Psoas muscle (tissue), 8 donors: ENCODE results near the gene POLR2L. TPM values are rescaled to one million over a fixed set of nuclear protein-coding genes. Genes with fewer than 3 reads are reported as not detected.

Experiments
- ATAC-seq, 4 donors: fragments of 200-7000 bp; cut with Tn5 transposase; one replicate each; pipeline ENCODE4 v1.9.1; 2020; ENCODE audit warnings: moderate library complexity in 3 of 4, mild to moderate bottlenecking in 2 of 4
- DNase-seq, 2 donors: peaks; one replicate each; pipeline ENCODE4 v3.0.0-alpha.2; 2020
- H3K27ac ChIP-seq: fragments of 200-600 bp; one replicate; pipeline ENCODE4 v1.8.0; 2022
- H3K27me3 ChIP-seq, 3 donors: fragments of 200-600 bp in 1 of 3; one replicate each; pipeline versions ENCODE4 v1.6.1 to v1.8.0; 2013 to 2022; ENCODE audit warnings: low read length in 2 of 3, mild to moderate bottlenecking in 2 of 3, moderate library complexity in 1 of 3; ENCODE audit not compliant: insufficient read depth in 3 of 3
- H3K36me3 ChIP-seq, 2 donors: fragments of 200-600 bp in 1 of 2; one replicate each; pipeline versions ENCODE4 v1.6.1 to v1.8.0; 2013 to 2022; ENCODE audit warnings: low read depth in 1 of 2, mild to moderate bottlenecking in 1 of 2, moderate library complexity in 1 of 2; ENCODE audit not compliant: insufficient read depth in 1 of 2
- H3K4me1 ChIP-seq: fragments of 200-600 bp; one replicate; pipeline ENCODE4 v1.8.0; 2022
- H3K4me3 ChIP-seq: fragments of 200-600 bp; one replicate; pipeline ENCODE4 v1.8.0; 2022; ENCODE audit warnings: mild to moderate bottlenecking
- H3K9me3 ChIP-seq: fragments of 200-600 bp; one replicate; pipeline ENCODE4 v1.8.0; 2022
- CTCF ChIP-seq: fragments of 200-600 bp; IDR thresholded peaks from one replicate; pipeline ENCODE4 v1.8.0; 2022; ENCODE audit warnings: antibody characterized with exemption
- WGBS, 3 donors: extraction: QIAGEN DNeasy Blood & Tissue Kit; methylation state at CpG; one replicate each; pipeline versions ENCODE4 v1.1.6 to v1.1.7; 2013; 5-methylcytosine and 5-hydroxymethylcytosine counted together
- intact Hi-C, 2 donors: fragments of 100-400 bp; cut with DNase I; formaldehyde crosslinking; loops; one replicate each; pipeline versions ENCODE4 v1.11.0 to v1.14.2; 2022
- polyA plus RNA-seq, 3 donors: library from polyadenylated mRNA; stranded (reverse); fragments of 200-250 nt; gene quantifications; one replicate each; pipeline ENCODE4 v1.2.3, GENCODE V29; 2013
- total RNA-seq, 4 donors: library from RNA; stranded (reverse); fragmentation: NEBNext Ultra II Directional in 2 of 4; extraction: Animal tissue kit (Norgen Biotek cat#: 25700) in 2 of 4; gene quantifications; one replicate each; pipeline versions ENCODE4 v1.2.1 to v1.2.4, GENCODE V29; 2021 to 2023
- donor health status: healthy with polysubstance abuse.
- donor health status: DM: no; HTN: no; CAD: no; lungs with moderate emphysema.
- donor health status: Bipolar disorder and iron deficiency.
- donor health status: healthy.
- donor health status: DM: yes; HTN: yes; CAD: no.
- donor health status: DM: no; HTN: no; CAD: no.
- donor health status: DM: no; HTN: no; CAD: no.
- donor health status: DM: yes; HTN: yes; CAD: no.

The POLR2L gene
- total and polyA plus RNA-seq, 7 donors, result 113 to 205 (median 176) TPM

- H3K4me1 ChIP-seq, result peaks cover 21% of the 10 kb centered on the region
- peaks cover 0 to 25% (median 15%) of the 10 kb centered on the region in 3 donors for H3K27me3 ChIP-seq
These were observed 48.1 kb downstream of the POLR2L start for GRCh38 chr11:794013-794765.

GRCh38 chr11:793556-793955 lies 48.8 kb downstream of the POLR2L start:
- no peaks in the 10 kb centered on the region for H3K36me3 ChIP-seq
- H3K27me3 ChIP-seq, result peaks cover 0 to 31% (median 15%) of the 10 kb centered on the region in 3 donors
- 36 to 53% (median 38%) methylated on average over 6 to 7 of the region's 7 CpGs for WGBS, 3 donors
- no peak overlapping the region for H3K27ac ChIP-seq
- H3K9me3 ChIP-seq, result no peaks in the 10 kb centered on the region
- DNase-seq (peak in 1 of 2 donors; percentile 51), ATAC-seq (peak in 1 of 4 donors; percentile 22)
- H3K4me1 ChIP-seq, result peaks cover 19% of the 10 kb centered on the region
- TF ChIP-seq CTCF, result no peak
- H3K4me3 ChIP-seq, result no peak overlapping the region
- intact Hi-C loops, result no loop called here

More at GRCh38 chr11:794013-794765, 48.1 kb downstream of the POLR2L start:
- TF ChIP-seq CTCF, result no peak
- peaks cover 0 to 4% of the 10 kb centered on the region in 2 donors for H3K36me3 ChIP-seq
- H3K27ac ChIP-seq, result no peak overlapping the region
- H3K9me3 ChIP-seq, result no peaks in the 10 kb centered on the region
- ATAC-seq (no peak), DNase-seq (peak in 1 of 2 donors; percentile 56)
- no peak overlapping the region for H3K4me3 ChIP-seq
- WGBS, 3 donors, result 56 to 79% (median 63%) methylated on average over 31 of the region's 31 CpGs
- intact Hi-C loops, result no loop called here

- H3K27me3 ChIP-seq, result peaks cover 0 to 37% (median 15%) of the 10 kb centered on the region in 3 donors
- no peak overlapping the region for H3K27ac ChIP-seq
- no peak for TF ChIP-seq CTCF
- WGBS, 3 donors, result 91 to 95% (median 95%) methylated on average over 12 to 13 of the region's 13 CpGs
- H3K9me3 ChIP-seq, result no peaks in the 10 kb centered on the region
- H3K4me3 ChIP-seq, result no peak overlapping the region
- no peak for ATAC-seq
- intact Hi-C loops, result no loop called here
- H3K36me3 ChIP-seq, result no peaks in the 10 kb centered on the region
- peak in 1 of 2 donors; percentile 52 for DNase-seq
- H3K4me1 ChIP-seq, result peaks cover 16% of the 10 kb centered on the region
These were observed 49.5 kb downstream of the POLR2L start for GRCh38 chr11:792873-793272.

GRCh38 chr11:792535-792821 lies 49.9 kb downstream of the POLR2L start:
- ATAC-seq (no peak), DNase-seq (no peak)
- H3K4me3 ChIP-seq, result no peak overlapping the region
- H3K27me3 ChIP-seq, result peaks cover 0 to 39% (median 16%) of the 10 kb centered on the region in 3 donors
- H3K27ac ChIP-seq, result no peak overlapping the region
- H3K9me3 ChIP-seq, result no peaks in the 10 kb centered on the region
- WGBS, 3 donors, result 87 to 97% (median 90%) methylated on average over 11 to 15 of the region's 15 CpGs
- H3K4me1 ChIP-seq, result peaks cover 13% of the 10 kb centered on the region
- no peak for TF ChIP-seq CTCF
- intact Hi-C loops, result no loop called here
- no peaks in the 10 kb centered on the region for H3K36me3 ChIP-seq
